GM18861 (cell line): ENCODE results near the gene OTOGL.
A peak's percentile ranks its signal among the peaks of the same experiment; 100 is the strongest.

Experiments
- ATAC-seq: cut with Tn5 transposase; IDR thresholded peaks from one replicate; pipeline ENCODE4 v1.9.1; 2021; ENCODE audit not compliant: unreplicated experiment

The OTOGL gene

GRCh38 chr12:80356097-80356496, 256.8 kb downstream of the OTOGL start:
- no peak for ATAC-seq

- no peak for ATAC-seq
These were observed 260.4 kb downstream of the OTOGL start for GRCh38 chr12:80359703-80360102.

GRCh38 chr12:80364056-80364455, 264.7 kb downstream of the OTOGL start:
- ATAC-seq, result no peak

- ATAC-seq, result no peak
These were observed 274.3 kb downstream of the OTOGL start for GRCh38 chr12:80373666-80374065.

- no peak for ATAC-seq
These were observed 275.3 kb downstream of the OTOGL start for GRCh38 chr12:80374615-80375014.

GRCh38 chr12:80377140-80377794, 277.9 kb downstream of the OTOGL start:
- no peak for ATAC-seq

GRCh38 chr12:80381121-80381520, 281.8 kb downstream of the OTOGL start:
- no peak for ATAC-seq

GRCh38 chr12:80382254-80382653, 282.9 kb downstream of the OTOGL start:
- ATAC-seq, result no peak

- ATAC-seq, result no peak
These were observed 301.2 kb downstream of the OTOGL start for GRCh38 chr12:80400571-80400991.

GRCh38 chr12:80401191-80401590, 301.9 kb downstream of the OTOGL start:
- no peak for ATAC-seq

GRCh38 chr12:80404629-80405028, 305.3 kb downstream of the OTOGL start:
- ATAC-seq, result no peak

GRCh38 chr12:80406253-80406652, 306.9 kb downstream of the OTOGL start:
- ATAC-seq, result no peak

GRCh38 chr12:80411787-80412186, 312.4 kb downstream of the OTOGL start:
- ATAC-seq, result no peak

- ATAC-seq, result peak; percentile 73
These were observed 313.1 kb downstream of the OTOGL start for GRCh38 chr12:80412343-80412953.

- no peak for ATAC-seq
These were observed 314.1 kb downstream of the OTOGL start for GRCh38 chr12:80413462-80413861.

- ATAC-seq, result no peak
These were observed 316.1 kb downstream of the OTOGL start for GRCh38 chr12:80415466-80415865.

- ATAC-seq, result no peak
These were observed 320.3 kb downstream of the OTOGL start for GRCh38 chr12:80419644-80420043.

GRCh38 chr12:80420075-80420474, 320.7 kb downstream of the OTOGL start:
- no peak for ATAC-seq

GRCh38 chr12:80422550-80422949, 323.2 kb downstream of the OTOGL start:
- no peak for ATAC-seq
